Upper lobe of right lung (tissue), 1 donor: Measurements from ENCODE around the gene GLB1L. TPM values are rescaled to one million over a fixed set of nuclear protein-coding genes. Genes with fewer than 3 reads are reported as not detected.

Experiments used
- ATAC-seq: fragments of 200-7000 bp; cut with Tn5 transposase; one replicate; pipeline ENCODE4 v1.9.1; 2020; ENCODE audit warnings: mild to moderate bottlenecking, moderate library complexity
- DNase-seq: peaks from one replicate; pipeline ENCODE4 v3.0.0-alpha.2; 2020
- H3K27ac ChIP-seq: fragments of 200-600 bp; one replicate; pipeline ENCODE4 v1.8.0; 2022
- H3K27me3 ChIP-seq: fragments of 200-600 bp; one replicate; pipeline ENCODE4 v1.8.0; 2022; ENCODE audit warnings: mild to moderate bottlenecking
- H3K36me3 ChIP-seq: fragments of 200-600 bp; one replicate; pipeline ENCODE4 v1.8.0; 2022
- H3K4me1 ChIP-seq: fragments of 200-600 bp; one replicate; pipeline ENCODE4 v1.8.0; 2022
- H3K4me3 ChIP-seq: fragments of 200-600 bp; one replicate; pipeline ENCODE4 v1.8.0; 2022; ENCODE audit warnings: mild to moderate bottlenecking
- H3K9me3 ChIP-seq: fragments of 200-600 bp; one replicate; pipeline ENCODE4 v1.8.0; 2022
- CTCF ChIP-seq: fragments of 200-600 bp; IDR thresholded peaks from one replicate; pipeline ENCODE4 v1.8.0; 2022; ENCODE audit warnings: antibody characterized with exemption
- intact Hi-C: fragments of 100-400 bp; cut with DNase I; formaldehyde crosslinking; loops from one replicate; pipeline ENCODE4 v1.11.0; 2022
- microRNA-seq: library from miRNA; unstranded; fragments of <30 nt; microRNA quantifications from one replicate; pipeline ENCODE4 v1.2.0, GENCODE V29; 2020; ENCODE audit warnings: borderline microRNAs expressed
- total RNA-seq: library from RNA; stranded (reverse); fragmentation: NEBNext Ultra II Directional; extraction: Animal tissue kit (Norgen Biotek cat#: 25700); gene quantifications from one replicate; pipeline ENCODE4 v1.2.1, GENCODE V29; 2021
- donor health status: DM: no; HTN: yes; CAD: no; lungs with severe emphysema.

Gene GLB1L
- total RNA-seq, 1 donor from 2014 or later = 10.0 TPM

GRCh38 chr2:219186754-219187456 lies 58.3 kb downstream of the GLB1L start:
- intact Hi-C loops = no loop called here
- Histone ChIP-seq H3K36me3 (peaks cover 34% of the 10 kb centered on the region), H3K4me1 (no peaks in the 10 kb centered on the region), H3K9me3 (no peaks in the 10 kb centered on the region), H3K4me3 (no peak overlapping the region), H3K27me3 (no peaks in the 10 kb centered on the region), H3K27ac (no peak overlapping the region)
- DNase-seq = no peak
- no peak for TF ChIP-seq CTCF
- no peak for ATAC-seq

Small RNA genes within 50 kb of the gene (microRNA-seq; reads per million reads assigned to microRNA genes)
- gene MIR153-1 = not detected

Other genes starting within 250 kb of the GLB1L start
- gene CFAP65, start 203.9 kb downstream of the GLB1L start, total RNA-seq = not detected
- gene IHH, start 184.5 kb downstream of the GLB1L start, total RNA-seq = 0.69 TPM
- gene NHEJ1, start 84.6 kb downstream of the GLB1L start, total RNA-seq = 14.3 TPM
- gene SLC23A3, start 75.4 kb downstream of the GLB1L start, total RNA-seq = 3.1 TPM
- 64.0 TPM for gene CNPPD1, start 68.5 kb downstream of the GLB1L start, total RNA-seq
- 79.8 TPM for gene RETREG2, start 67.2 kb downstream of the GLB1L start, total RNA-seq
- gene ZFAND2B, start 38.7 kb downstream of the GLB1L start, total RNA-seq = 41.2 TPM
- gene ABCB6, start 26.5 kb downstream of the GLB1L start, total RNA-seq = 18.2 TPM
- 48.2 TPM for gene ATG9A, start 15.8 kb downstream of the GLB1L start, total RNA-seq
- 37.6 TPM for gene ANKZF1, start 15.6 kb downstream of the GLB1L start, total RNA-seq
- 21.4 TPM for gene STK16, start within 50 bp of the GLB1L start, total RNA-seq
- gene TUBA4B, start 7.8 kb upstream of the GLB1L start, total RNA-seq = not detected
- gene TUBA4A, start 8.5 kb upstream of the GLB1L start, total RNA-seq = 45.4 TPM
- gene DNAJB2, start 33.9 kb upstream of the GLB1L start, total RNA-seq = 79.4 TPM
- gene PTPRN, start 64.0 kb upstream of the GLB1L start, total RNA-seq = not detected
- gene RESP18, start 87.3 kb upstream of the GLB1L start, total RNA-seq = not detected
- gene DNPEP, start 142.5 kb upstream of the GLB1L start, total RNA-seq = 69.9 TPM
- 59.4 TPM for gene DES, start 172.9 kb upstream of the GLB1L start, total RNA-seq
- 5.6 TPM for gene SPEG, start 189.4 kb upstream of the GLB1L start, total RNA-seq